DND-41 (cell line): Measurements from ENCODE around the gene CEACAM21.

Source experiments
- ATAC-seq: fragments of 200-7000 bp; cut with Tn5 transposase; 3 replicates; pipeline ENCODE4 v1.9.1; 2021; ENCODE audit warnings: low read depth; ENCODE audit not compliant: insufficient read depth
- DNase-seq: peaks from one replicate; pipeline ENCODE4 v3.0.0-alpha.2; 2020
- H2AFZ ChIP-seq: 2 replicates; pipeline ENCODE4 v1.6.0; 2012; ENCODE audit warnings: low read depth, low read length
- H3K27ac ChIP-seq: 2 replicates; pipeline ENCODE4 v1.5.1; 2012; ENCODE audit warnings: low read length, inconsistent platforms
- H3K27me3 ChIP-seq: fragments of 200-600 bp; sonication (generic); 2 replicates; pipeline ENCODE4 v1.6.0; 2012; ENCODE audit warnings: low read length, mild to moderate bottlenecking, inconsistent platforms; ENCODE audit not compliant: insufficient read depth, poor library complexity
- H3K36me3 ChIP-seq: 2 replicates; pipeline ENCODE4 v1.5.1; 2012; ENCODE audit warnings: low read length, inconsistent platforms; ENCODE audit not compliant: insufficient read depth
- H3K4me1 ChIP-seq: 2 replicates; pipeline ENCODE4 v1.5.1; 2012; ENCODE audit warnings: mild to moderate bottlenecking, low read length; ENCODE audit not compliant: insufficient read depth
- H3K4me2 ChIP-seq: 2 replicates; pipeline ENCODE4 v1.6.0; 2012; ENCODE audit warnings: mild to moderate bottlenecking, moderate library complexity, low read length, inconsistent platforms; ENCODE audit not compliant: insufficient read depth
- H3K4me3 ChIP-seq, 2 experiments: fragments of 200-600 bp in 1 of 2; shearing (Covaris generic) in 1 of 2; 2 replicates each; pipeline ENCODE4 v1.5.1; 2012 to 2016; ENCODE audit warnings: inconsistent platforms in 2 of 2, low read length in 2 of 2, mild to moderate bottlenecking in 2 of 2, low read depth in 1 of 2, moderate library complexity in 1 of 2
- H3K79me2 ChIP-seq: 2 replicates; pipeline ENCODE4 v1.6.0; 2012; ENCODE audit warnings: low read length, inconsistent platforms; ENCODE audit not compliant: insufficient read depth
- H3K9ac ChIP-seq: 2 replicates; pipeline ENCODE4 v1.6.0; 2012; ENCODE audit warnings: low read depth, mild to moderate bottlenecking, inconsistent platforms, low read length, moderate library complexity
- H3K9me3 ChIP-seq: 2 replicates; pipeline ENCODE4 v1.5.1; 2012; ENCODE audit warnings: low read length, moderate library complexity, mild to moderate bottlenecking, inconsistent platforms; ENCODE audit not compliant: insufficient read depth, severe bottlenecking
- H4K20me1 ChIP-seq: 2 replicates; pipeline ENCODE4 v1.6.0; 2012; ENCODE audit warnings: low read length; ENCODE audit not compliant: insufficient read depth
- CTCF ChIP-seq: IDR thresholded peaks from 2 replicates; pipeline ENCODE4 v1.5.1; 2012; ENCODE audit warnings: borderline replicate concordance, low read length, moderate library complexity, mild to moderate bottlenecking; ENCODE audit not compliant: poor library complexity, severe bottlenecking; ENCODE audit errors: extremely low read depth
- EZH2 ChIP-seq: IDR thresholded peaks from 3 replicates; pipeline ENCODE4 v1.6.1; 2012; ENCODE audit warnings: borderline replicate concordance, low read depth, mild to moderate bottlenecking, moderate library complexity, low read length, inconsistent platforms; ENCODE audit not compliant: severe bottlenecking

The CEACAM21 gene

DNA sequence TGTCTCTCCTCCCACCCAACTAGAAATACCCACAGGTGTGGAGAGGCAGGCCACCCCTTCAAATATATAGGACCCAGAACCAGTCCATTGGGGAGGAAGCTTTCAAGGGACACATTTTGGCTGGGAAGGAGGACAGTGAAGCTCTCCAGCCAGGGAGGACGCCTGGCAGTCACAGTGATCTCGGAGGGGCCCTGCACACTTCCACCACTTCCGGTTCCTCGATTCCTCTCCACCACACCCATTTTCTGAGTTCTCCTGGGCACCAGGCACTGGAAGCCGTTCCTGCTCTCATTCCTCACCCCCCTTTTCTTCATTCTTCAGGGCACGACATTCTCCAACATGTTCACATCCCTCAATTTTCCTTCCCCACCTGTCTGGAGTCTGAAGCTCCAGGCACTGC is 30.4 kb upstream of the CEACAM21 start:
- ATAC-seq: no peak
- Histone ChIP-seq H3K36me3 (no peaks in the 10 kb centered on the region), H3K9ac (no peak overlapping the region), H3K4me2 (no peak overlapping the region), H3K27me3 (peaks cover 32% of the 10 kb centered on the region), H3K4me3 (no peak overlapping the region), H3K4me1 (no peaks in the 10 kb centered on the region), H3K9me3 (no peaks in the 10 kb centered on the region), H3K79me2 (no peaks in the 10 kb centered on the region), H3K27ac (no peak overlapping the region), H2AFZ (no peak overlapping the region), H4K20me1 (no peaks in the 10 kb centered on the region)
- TF ChIP-seq EZH2 (no peak), CTCF (no peak)
- DNase-seq: no peak

- no peaks in the 10 kb centered on the region for H3K79me2 ChIP-seq
- no peak overlapping the region for H3K4me3 ChIP-seq
- peaks cover 31% of the 10 kb centered on the region for H3K27me3 ChIP-seq
- H3K4me2 ChIP-seq: no peak overlapping the region
- no peak overlapping the region for H3K9ac ChIP-seq
- H3K9me3 ChIP-seq: no peaks in the 10 kb centered on the region
- DNase-seq: no peak
- H3K27ac ChIP-seq: no peak overlapping the region
- H2AFZ ChIP-seq: no peak overlapping the region
- no peak for TF ChIP-seq EZH2
- TF ChIP-seq CTCF: no peak
- no peak for ATAC-seq
- no peaks in the 10 kb centered on the region for H3K4me1 ChIP-seq
- H3K36me3 ChIP-seq: no peaks in the 10 kb centered on the region
- no peaks in the 10 kb centered on the region for H4K20me1 ChIP-seq
Measured at GRCh38 chr19:41546386-41546789, 29.6 kb upstream of the CEACAM21 start.

GRCh38 chr19:41546961-41547360 is 29.0 kb upstream of the CEACAM21 start:
- ATAC-seq: no peak
- H3K4me1 ChIP-seq: no peaks in the 10 kb centered on the region
- no peaks in the 10 kb centered on the region for H4K20me1 ChIP-seq
- H3K4me2 ChIP-seq: no peak overlapping the region
- no peak overlapping the region for H3K4me3 ChIP-seq
- peaks cover 29% of the 10 kb centered on the region for H3K27me3 ChIP-seq
- H3K9me3 ChIP-seq: no peaks in the 10 kb centered on the region
- DNase-seq: no peak
- H3K36me3 ChIP-seq: no peaks in the 10 kb centered on the region
- TF ChIP-seq CTCF: no peak
- no peak for TF ChIP-seq EZH2
- H2AFZ ChIP-seq: no peak overlapping the region
- no peaks in the 10 kb centered on the region for H3K79me2 ChIP-seq
- H3K27ac ChIP-seq: no peak overlapping the region
- no peak overlapping the region for H3K9ac ChIP-seq

DNA sequence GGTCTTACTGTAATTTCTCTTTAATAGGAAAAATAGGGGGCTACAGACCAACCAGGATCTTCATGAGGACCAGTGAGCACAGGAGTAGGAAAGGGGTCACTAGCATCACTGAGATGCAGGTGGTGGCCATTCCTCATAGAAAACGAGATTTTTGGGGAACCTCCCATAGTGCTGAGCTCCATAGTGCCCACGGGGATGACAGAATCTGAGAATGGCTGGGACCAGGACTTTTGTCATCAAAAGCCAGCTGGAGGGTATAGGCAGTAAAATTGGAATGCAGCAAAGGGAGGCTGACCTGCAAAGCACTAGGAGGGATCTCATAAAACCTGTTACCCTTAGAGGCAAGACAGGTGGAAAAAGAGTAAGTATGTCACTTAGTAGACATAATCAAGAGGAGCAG is 28.4 kb upstream of the CEACAM21 start:
- no peaks in the 10 kb centered on the region for H3K9me3 ChIP-seq
- H3K9ac ChIP-seq: no peak overlapping the region
- no peaks in the 10 kb centered on the region for H3K4me1 ChIP-seq
- TF ChIP-seq CTCF (no peak), EZH2 (no peak)
- H3K4me3 ChIP-seq: no peak overlapping the region
- no peak overlapping the region for H3K27ac ChIP-seq
- DNase-seq (no peak), ATAC-seq (no peak)
- H3K79me2 ChIP-seq: no peaks in the 10 kb centered on the region
- no peaks in the 10 kb centered on the region for H3K36me3 ChIP-seq
- peaks cover 29% of the 10 kb centered on the region for H3K27me3 ChIP-seq
- no peaks in the 10 kb centered on the region for H4K20me1 ChIP-seq
- no peak overlapping the region for H3K4me2 ChIP-seq
- no peak overlapping the region for H2AFZ ChIP-seq
